Myometrial cell (primary cell): ENCODE results near the gene SLC22A15. TPM values are rescaled to one million over a fixed set of nuclear protein-coding genes. Genes with fewer than 3 reads are reported as not detected.

ENCODE experiments used
- total RNA-seq: library from RNA; depleted of rRNA; stranded (reverse); fragments of >200 nt; gene quantifications from 2 replicates; pipeline ENCODE4 v1.2.3, GENCODE V29; 2015

Gene SLC22A15
- 1.4 and 3.4 TPM in 2 replicates for total RNA-seq

DNA sequence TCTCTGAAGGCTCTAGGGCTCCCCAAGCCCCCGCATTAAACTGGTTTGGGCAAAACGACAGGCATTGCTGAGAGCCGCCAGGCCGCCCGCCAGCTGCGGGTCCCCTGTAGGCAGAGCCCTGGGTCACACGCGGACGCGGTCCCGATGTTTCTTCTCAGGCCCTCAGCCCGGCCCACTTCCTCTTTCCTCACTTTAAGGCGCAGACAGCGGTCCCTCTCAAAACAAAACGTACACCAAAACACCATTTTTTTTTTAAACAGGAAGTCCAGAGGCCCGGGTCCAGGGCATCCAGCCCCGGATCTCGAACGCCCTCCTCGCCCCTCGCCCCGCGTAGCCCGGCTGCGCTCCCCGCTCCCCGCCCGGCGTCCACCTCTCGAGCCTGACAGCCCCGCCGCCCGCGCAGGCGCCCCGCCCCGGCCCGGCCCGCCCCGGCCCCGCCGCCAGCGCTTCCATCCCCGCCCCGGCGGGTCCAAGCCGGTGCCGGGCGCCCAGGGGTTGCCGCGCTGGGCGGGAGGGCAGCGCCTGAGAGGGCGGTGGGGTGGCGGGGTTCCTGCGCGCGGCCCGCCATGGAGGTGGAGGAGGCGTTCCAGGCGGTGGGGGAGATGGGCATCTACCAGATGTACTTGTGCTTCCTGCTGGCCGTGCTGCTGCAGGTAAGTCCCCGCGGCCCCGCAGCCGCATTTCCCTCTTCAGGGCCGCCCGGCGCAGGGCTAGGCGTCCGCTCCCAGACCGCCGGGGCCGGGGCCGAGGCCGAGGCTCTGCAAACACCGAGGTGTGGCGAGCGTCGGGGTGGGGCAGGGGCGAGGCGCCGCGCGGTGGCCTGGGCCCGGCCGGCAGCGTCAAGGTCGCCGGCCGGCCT, at the start of gene SLC22A15:
Gene SLC22A15, plus strand, starts transcription at position 452 of the 859 bp plus-strand sequence. Its CDS starts 115 bp downstream, at position 567.

DNA sequence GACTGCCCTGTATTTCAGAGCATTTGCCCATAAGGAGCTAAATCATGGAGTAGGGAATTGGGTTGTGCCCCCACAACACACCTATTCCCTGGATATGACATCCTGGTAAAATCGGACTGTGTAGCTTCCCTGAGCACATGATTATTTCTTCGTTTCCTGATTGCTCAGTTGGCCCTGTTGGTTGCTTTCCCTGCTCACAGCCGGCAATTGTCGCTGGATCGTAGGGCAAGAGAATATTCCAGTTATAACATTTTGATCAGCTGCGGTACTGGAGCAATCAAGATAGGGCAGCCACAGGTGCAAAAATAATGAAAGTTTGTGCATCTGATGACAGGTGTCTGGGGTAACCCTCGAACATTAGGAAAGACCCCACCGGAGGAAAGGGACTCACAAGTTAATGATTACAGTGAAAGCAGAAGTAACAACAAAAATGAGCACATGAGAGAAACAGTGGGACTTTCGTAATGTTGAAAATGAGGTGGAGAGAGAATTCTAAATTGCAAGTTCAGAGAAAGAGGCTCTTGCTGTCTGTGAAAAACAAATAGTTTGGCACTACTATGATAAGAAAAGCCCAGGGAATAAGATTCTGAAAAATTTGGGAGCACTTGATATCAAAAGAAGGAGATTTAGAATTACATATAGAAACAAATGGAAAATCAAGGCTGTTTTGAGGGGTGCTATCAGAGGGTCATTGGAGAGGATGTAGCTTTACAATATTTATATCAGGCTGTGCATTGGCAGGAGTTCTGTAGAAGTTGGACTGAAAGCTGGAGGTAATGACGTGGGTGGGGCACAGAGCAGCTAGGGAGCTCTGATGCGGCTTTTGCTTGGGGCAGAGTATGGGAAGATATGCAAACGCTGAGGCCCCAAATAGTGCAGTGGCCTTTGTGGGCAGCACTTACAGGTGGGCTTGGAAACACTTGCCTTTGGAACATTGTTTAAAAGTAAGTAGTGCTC, 134.5 kb downstream of the SLC22A15 start, which contains the start of gene MAB21L3:
Gene MAB21L3, plus strand, starts transcription at position 833 of the 957 bp plus-strand sequence. CDS start 1,217 bp downstream, outside the sequence.

Other genes with a start within 250 kb of the SLC22A15 start
- gene CASQ2, start 207.8 kb upstream of the SLC22A15 start, total RNA-seq: not detected in 2 replicates
- gene NHLH2, start 135.4 kb upstream of the SLC22A15 start, total RNA-seq: not detected in 2 replicates
- gene MAB21L3, start 134.9 kb downstream of the SLC22A15 start, total RNA-seq: not detected in 2 replicates